HuH-7 (cell line): ENCODE data around the gene KDM4C.
"Not testable (repeated sequence)": the region's sequence is repeated elsewhere in the genome, so short reads cannot be mapped to it uniquely, and the experiment has no call there.

ENCODE experiments used
- DNase-seq: peaks from one replicate; pipeline ENCODE4 v3.0.0; 2011; ENCODE audit warnings: low spot score

The KDM4C gene

DNA sequence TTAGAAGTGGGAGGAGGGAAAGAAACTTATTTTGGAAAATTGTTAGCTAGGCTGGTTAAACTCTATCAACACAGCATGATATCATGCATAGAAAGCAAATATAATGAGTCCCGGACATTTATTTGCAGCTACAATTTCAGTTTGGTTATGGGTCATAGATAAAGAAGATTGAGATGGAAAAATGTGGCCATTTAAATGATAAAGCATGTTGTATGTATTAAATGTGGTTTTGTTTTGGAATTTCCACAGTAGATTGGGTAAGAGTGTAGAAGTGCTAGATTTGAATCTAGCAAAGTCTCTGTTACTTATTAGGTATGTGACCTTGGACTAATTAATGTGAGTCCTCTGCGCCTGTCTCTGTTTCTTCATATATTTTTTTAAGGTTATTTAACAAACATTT, 217.4 kb downstream of the KDM4C start:
- no peak for DNase-seq

- DNase-seq: no peak
These were observed 220.0 kb downstream of the KDM4C start for GRCh38 chr9:6977761-6978160.

DNA sequence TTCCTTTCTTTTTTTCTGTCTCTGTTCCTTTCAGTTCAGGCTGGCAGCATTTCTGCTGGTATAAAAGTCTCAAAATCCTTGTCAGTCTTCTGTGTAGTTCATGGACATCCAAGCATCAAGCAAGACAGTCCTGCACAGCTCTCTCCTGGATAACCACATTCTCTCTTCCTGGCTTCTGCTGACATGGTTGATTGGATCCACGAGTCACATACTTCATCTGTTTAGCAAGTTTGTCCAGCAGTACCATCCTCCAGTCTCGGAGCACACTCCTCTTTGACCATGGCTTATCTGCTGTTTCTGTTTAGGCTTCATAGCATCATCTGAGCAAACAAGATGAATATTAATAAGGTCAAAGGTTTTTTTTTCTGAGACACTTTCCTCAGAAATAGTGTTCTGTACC, 220.8 kb downstream of the KDM4C start:
- no peak for DNase-seq

- DNase-seq: no peak
These were observed 227.3 kb downstream of the KDM4C start for GRCh38 chr9:6984941-6985578.

DNA sequence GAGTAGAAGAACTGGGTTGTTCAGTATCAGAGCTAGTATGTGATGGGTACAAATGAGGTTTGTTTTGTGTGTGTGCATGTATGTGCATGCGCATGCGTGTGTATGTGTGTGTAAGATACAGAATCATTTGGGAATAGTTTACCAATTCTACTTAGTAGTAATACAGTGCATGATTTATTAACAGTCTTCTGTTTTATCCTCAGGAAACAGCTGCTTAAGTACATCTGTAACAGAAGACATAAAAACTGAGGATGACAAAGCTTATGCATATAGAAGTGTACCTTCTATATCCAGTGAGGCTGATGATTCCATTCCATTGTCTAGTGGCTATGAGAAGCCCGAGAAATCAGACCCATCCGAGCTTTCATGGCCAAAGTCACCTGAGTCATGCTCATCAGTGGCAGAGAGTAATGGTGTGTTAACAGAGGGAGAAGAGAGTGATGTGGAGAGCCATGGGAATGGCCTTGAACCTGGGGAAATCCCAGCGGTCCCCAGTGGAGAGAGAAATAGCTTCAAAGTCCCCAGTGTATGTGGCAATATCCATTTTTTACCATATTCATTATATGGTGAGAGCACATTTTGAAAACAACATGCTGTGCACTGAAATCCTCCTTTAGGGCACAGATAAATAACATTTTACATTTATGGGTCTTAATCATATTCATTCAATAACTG, 228.5 kb downstream of the KDM4C start:
- no peak for DNase-seq

DNA sequence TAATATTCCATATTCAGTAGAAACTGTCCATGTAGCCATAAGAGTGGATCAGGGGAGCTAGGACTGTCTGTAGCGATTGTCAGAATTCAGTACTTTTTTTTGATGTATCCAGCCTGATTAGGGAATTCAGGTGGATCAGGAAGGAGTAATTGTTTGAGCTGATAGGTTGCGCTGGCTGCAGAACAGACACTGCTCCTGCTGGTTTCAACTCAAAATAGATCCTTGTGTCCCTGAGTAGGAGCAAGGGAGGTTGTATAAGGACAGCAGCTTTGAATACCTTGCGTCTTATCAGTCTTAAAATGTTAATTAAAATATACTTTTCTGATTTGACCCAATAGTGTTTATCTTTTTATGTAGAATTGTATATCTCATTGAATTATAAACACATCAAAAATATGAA, 229.6 kb downstream of the KDM4C start:
- no peak for DNase-seq

- no peak for DNase-seq
These were observed 233.6 kb downstream of the KDM4C start for GRCh38 chr9:6991418-6991817.

DNA sequence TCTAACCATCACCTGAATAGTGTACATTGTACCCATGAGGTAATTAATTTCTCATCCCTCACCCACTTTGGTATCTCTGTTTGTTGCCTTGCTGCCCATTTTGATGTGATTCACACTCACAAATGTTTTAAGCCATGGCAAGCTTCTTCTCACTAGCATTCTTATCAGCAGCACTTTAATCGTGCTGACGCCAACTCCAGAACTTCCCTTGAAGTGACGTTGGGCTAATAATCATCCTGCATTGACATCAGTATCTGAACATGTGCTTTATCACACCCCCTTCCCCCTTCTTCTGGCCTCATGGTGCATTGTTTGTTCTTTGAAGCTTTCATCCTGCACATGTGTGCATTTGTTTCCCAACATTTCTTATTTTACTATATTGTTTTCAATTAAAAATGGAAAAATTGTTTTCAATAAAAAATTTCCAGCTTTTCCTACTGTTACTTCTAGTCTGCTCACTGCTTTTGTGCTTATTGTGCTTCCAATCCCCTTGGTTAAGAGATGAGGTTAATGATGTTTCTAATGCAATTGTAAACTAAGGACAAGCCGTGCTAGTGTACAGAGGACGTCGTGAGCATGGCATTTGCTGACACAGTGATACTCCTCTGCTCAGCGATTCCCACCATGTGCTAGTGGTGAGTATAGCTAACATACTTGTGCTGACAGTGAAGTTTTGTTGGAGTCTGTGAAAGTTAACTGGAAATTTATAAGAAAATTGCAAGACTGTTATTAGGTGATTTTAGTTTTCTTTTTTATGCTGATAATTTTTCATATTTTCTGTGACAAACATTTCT, 238.5 kb downstream of the KDM4C start:
- no peak for DNase-seq

DNA sequence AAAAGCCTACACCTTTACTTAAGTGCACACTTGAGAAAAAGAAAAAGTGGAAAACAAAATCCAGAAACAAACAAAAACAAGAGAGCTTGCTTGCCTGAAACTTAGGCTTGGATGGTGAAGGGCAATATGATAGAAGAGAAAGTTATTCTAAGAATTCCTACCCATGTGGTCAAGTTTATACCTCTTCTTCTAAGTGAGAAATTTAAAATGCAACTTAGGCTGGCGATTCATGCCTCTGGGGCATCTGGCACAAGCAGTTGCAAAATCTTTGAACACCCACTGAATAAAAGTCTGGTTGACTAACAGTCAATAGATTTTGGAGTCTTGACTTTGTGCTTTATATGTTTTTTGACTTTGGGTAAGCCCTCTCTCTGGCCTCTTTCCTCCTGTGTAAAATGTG, 239.6 kb downstream of the KDM4C start:
- DNase-seq: no peak

DNA sequence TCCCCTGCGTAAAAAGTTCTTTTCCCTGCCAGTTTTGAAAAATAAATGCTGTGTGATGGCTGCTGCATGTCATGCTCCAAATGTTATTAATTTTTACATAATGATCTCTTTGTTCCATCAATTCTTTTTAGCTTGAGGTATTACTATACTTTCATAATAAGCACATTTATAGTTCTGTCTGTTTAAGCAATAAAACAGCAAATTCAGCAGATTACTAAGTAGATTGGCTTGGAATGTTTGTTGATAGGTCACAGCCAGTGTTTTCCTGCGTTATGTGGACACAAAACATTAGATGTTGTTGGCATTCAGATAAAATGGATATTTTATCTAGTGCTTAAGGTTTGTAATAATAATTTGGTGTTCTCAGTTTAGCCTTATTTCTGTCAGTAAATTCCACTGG, 242.0 kb downstream of the KDM4C start:
- no peak for DNase-seq

DNA sequence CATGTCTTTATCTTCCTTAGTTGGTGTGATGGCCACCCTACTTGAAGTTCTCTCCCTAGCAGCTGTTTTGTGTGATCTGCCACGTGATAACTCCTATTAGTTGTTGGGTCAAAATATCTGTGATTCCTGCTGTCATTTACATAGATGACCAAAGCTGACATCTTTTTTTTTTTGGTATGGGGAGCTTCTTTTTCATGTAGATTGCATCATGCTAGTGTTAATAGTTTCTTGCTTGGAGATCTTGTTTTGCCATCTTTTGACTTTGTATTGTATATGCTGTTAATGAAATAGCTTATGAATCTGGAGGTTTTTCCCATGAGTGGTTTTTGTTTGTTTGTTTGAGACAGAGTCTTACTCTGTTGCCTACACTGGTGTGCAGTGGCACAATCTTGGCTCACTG, 243.8 kb downstream of the KDM4C start:
- no peak for DNase-seq

DNA sequence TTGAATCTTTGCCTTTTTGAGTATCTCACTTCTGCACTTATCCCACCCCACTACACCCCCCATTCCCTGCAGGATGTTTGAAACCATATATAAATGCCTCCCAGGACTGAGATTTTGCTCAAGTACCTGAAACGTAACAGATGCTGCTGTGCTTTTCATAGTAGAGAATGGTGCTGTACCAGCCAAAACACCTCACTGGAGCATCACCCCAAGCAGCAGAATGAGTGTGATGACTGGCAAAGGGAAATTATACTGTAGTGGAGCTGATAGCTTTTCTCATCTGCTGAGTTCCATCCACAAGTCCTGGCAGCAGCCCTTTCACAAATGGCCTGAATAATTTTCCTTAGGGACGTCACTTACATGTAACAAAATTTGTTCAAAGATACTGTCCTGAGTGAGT, 246.1 kb downstream of the KDM4C start:
- no peak for DNase-seq

- no peak for DNase-seq
These were observed 248.6 kb downstream of the KDM4C start for GRCh38 chr9:7006417-7006816.

DNA sequence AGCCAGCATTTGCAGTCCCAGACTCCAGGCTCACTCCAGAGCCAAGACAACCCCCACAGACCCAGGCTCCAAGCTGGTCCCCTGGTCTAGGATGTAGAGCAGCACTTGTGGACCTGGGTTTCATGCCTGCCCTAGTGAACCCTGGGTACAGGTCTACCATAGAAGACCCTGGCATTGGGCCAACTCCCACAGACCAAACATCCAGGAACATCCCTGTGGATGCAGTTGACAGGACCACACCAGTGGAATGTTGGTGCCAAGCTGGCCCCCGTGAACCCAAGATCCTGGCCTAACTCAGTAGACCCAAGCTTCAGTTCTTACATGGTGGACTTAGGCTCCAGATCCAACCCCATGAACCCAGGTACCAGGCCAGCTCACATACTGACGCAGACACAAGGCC, 250.6 kb downstream of the KDM4C start:
- DNase-seq: no peak

- DNase-seq: no peak
These were observed 251.3 kb downstream of the KDM4C start for GRCh38 chr9:7009065-7009464.

- DNase-seq: no peak
These were observed 253.8 kb downstream of the KDM4C start for GRCh38 chr9:7011395-7012067.

GRCh38 chr9:7027996-7028395, 270.2 kb downstream of the KDM4C start:
- no peak for DNase-seq

- DNase-seq: no peak
These were observed 270.8 kb downstream of the KDM4C start for GRCh38 chr9:7028591-7028990.

DNA sequence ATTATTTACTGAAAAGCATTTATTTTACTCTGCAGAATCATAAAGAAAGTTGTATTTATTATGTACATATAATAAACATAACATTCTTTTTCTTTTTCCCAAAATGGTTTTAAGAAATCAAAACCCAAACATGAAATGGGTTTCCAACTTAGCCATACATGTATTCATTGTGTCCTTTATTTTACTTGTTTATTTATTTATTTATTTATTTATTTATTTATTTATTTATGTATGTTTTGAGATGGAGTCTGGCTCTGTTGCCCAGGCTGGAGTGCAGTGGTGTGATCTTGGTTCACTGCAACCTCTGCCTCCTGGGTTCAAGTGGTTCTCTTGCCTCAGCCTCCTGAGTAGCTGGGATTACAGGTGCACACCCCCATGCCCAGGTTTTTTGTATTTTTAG, 273.2 kb downstream of the KDM4C start:
- not testable (repeated sequence) for DNase-seq

GRCh38 chr9:7033076-7034045, 275.6 kb downstream of the KDM4C start:
- DNase-seq: no peak

GRCh38 chr9:7037176-7037575, 279.4 kb downstream of the KDM4C start:
- no peak for DNase-seq

DNA sequence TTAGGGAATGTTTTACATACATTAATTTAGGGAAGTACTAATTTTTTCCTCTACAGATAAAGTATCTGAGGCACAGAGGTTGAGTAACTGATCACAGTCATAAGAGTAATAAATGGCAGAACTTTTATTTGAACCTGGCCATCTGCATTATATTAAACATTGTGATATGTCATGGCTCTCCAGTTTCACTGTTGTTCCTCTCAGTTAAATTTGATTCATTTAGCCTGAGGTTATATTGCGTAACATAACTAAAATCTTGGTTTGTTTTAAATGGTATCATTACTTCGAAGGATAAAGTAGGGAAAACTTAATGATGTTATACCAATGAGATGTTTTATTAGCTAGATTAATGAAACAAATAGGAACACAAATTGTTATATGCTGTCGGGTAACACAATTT, 284.4 kb downstream of the KDM4C start:
- no peak for DNase-seq
